ENCODE data around the gene TLE4.
"Not testable (repeated sequence)": the region's sequence is repeated elsewhere in the genome, so short reads cannot be mapped to it uniquely, and the experiment has no call there.

GRCh38 chr9:79606529-79606928 lies 34.8 kb downstream of the TLE4 start:
- TF ChIP-seq CTCF (optimal IDR thresholded peaks at IDR 0.05 in 1 of 3, IDR thresholded peaks at IDR 0.05 in 1 of 3, conservative IDR thresholded peaks at IDR 0.05 in 1 of 3; ENCODE audit: extremely low read depth in 1 of 3, insufficient read depth in 2 of 3, low read length in 3 of 3); EZH2 (IDR thresholded peaks at IDR 0.05; ENCODE audit: low read length): not testable (repeated sequence)

Measured in keratinocyte (primary cell).